ENCODE results near the gene HOMER2. TPM values are rescaled to one million over a fixed set of nuclear protein-coding genes. Genes with fewer than 3 reads are reported as not detected.
"Not testable (repeated sequence)": the region's sequence is repeated elsewhere in the genome, so short reads cannot be mapped to it uniquely, and the experiment has no call there.

Gene HOMER2
- total RNA-seq, 4 donors from 2014 or later: 2.2 to 4.3 (median 3.3) TPM

GRCh38 chr15:82894971-82895520, 57.5 kb downstream of the HOMER2 start:
- H3K27ac ChIP-seq: no peak overlapping the region
- no peaks in the 10 kb centered on the region for H3K4me1 ChIP-seq
- no peaks in the 10 kb centered on the region for H3K27me3 ChIP-seq
- no peak overlapping the region for H3K4me3 ChIP-seq
- no peaks in the 10 kb centered on the region for H3K9me3 ChIP-seq
- H3K36me3 ChIP-seq: no peaks in the 10 kb centered on the region
- no peak for TF ChIP-seq POLR2A (IDR thresholded peaks at IDR 0.05)
- DNase-seq: no peak

- not testable (repeated sequence) for H3K4me1 ChIP-seq, DNase-seq, H3K9me3 ChIP-seq, H3K36me3 ChIP-seq, H3K27ac ChIP-seq, H3K27me3 ChIP-seq, H3K4me3 ChIP-seq
Measured at GRCh38 chr15:82893473-82893872, 59.0 kb downstream of the HOMER2 start.

- TF ChIP-seq CTCF (IDR thresholded peaks at IDR 0.05) (no peak), POLR2A (IDR thresholded peaks at IDR 0.05) (no peak)
- Histone ChIP-seq H3K36me3 (no peaks in the 10 kb centered on the region), H3K27ac (no peak overlapping the region), H3K9me3 (no peaks in the 10 kb centered on the region), H3K27me3 (no peaks in the 10 kb centered on the region), H3K4me3 (no peak overlapping the region), H3K4me1 (no peaks in the 10 kb centered on the region)
- DNase-seq: no peak
Measured at GRCh38 chr15:82892573-82892972, 59.9 kb downstream of the HOMER2 start.

DNA sequence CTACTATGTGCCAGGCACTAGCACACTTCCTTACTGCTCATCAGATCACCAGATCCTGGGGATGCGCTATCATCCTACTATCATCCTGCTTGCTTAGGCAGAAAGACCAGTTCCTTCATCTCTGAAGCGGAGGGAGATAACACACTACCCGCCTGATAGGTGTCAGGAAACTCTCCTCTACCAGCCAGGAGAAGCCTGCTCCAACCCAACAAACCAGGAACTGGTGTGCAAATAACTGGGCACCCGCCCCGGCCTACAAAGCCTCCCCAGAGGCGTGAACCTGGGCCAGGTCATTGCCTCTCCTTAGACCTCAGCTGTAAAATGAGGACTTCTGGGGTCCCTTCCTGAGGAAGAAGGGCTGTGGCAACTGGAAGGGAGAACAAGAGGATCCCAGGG, 61.5 kb downstream of the HOMER2 start:
- no peak for DNase-seq
- H3K27ac ChIP-seq: no peak overlapping the region
- H3K27me3 ChIP-seq: no peaks in the 10 kb centered on the region
- H3K4me3 ChIP-seq: no peak overlapping the region
- TF ChIP-seq CTCF (IDR thresholded peaks at IDR 0.05) (no peak), POLR2A (IDR thresholded peaks at IDR 0.05) (no peak)
- H3K9me3 ChIP-seq: no peaks in the 10 kb centered on the region
- H3K4me1 ChIP-seq: no peaks in the 10 kb centered on the region
- no peaks in the 10 kb centered on the region for H3K36me3 ChIP-seq

DNA sequence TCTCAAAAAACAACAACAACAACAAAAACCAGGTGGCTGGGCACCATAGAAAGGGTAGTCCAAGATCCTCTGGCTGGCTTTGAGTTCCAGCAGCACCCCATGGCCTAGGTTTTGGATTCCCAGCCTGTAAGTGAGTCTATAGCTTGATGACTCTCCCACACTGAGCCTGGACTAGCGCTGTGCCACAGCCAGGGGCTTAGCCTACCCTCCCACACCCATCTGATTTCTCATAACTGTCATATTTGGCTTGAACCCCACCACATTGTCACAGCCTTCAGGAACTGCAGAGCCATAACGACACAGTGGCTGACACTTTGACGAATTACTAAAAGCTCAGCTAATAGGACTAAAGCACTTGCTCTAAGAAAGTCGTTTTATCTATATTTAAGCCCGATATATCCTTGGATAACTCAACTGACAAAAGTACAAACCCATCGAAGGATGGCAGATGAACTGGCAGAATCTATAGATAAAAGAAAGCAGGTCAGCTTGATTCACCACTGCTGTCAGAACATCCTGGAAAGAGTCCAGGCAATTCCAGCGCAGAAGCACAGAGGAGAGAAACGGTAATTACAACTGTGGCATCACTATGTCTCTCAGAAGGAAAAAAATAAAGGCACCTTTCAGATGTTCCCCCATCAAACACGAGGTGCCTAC, 62.1 kb downstream of the HOMER2 start:
- Histone ChIP-seq H3K27ac (no peak overlapping the region), H3K4me3 (no peak overlapping the region), H3K36me3 (no peaks in the 10 kb centered on the region), H3K9me3 (no peaks in the 10 kb centered on the region), H3K27me3 (no peaks in the 10 kb centered on the region), H3K4me1 (no peaks in the 10 kb centered on the region)
- no peak for DNase-seq
- TF ChIP-seq CTCF (IDR thresholded peaks at IDR 0.05): no peak
- no peak for TF ChIP-seq POLR2A (IDR thresholded peaks at IDR 0.05)

- Histone ChIP-seq H3K27me3 (no peaks in the 10 kb centered on the region), H3K4me1 (no peaks in the 10 kb centered on the region), H3K4me3 (no peak overlapping the region), H3K36me3 (no peaks in the 10 kb centered on the region), H3K27ac (no peak overlapping the region), H3K9me3 (no peaks in the 10 kb centered on the region)
- no peak for DNase-seq
- TF ChIP-seq CTCF (IDR thresholded peaks at IDR 0.05): no peak
- TF ChIP-seq POLR2A (IDR thresholded peaks at IDR 0.05): no peak
Measured at GRCh38 chr15:82882273-82882928, 70.1 kb downstream of the HOMER2 start.
